HG03460 (cell line): Measurements from ENCODE around the gene POU2AF3.

Experiments
- ATAC-seq: cut with Tn5 transposase; IDR thresholded peaks from one replicate; pipeline ENCODE4 v1.9.1; 2021; ENCODE audit not compliant: unreplicated experiment

POU2AF3 gene

DNA sequence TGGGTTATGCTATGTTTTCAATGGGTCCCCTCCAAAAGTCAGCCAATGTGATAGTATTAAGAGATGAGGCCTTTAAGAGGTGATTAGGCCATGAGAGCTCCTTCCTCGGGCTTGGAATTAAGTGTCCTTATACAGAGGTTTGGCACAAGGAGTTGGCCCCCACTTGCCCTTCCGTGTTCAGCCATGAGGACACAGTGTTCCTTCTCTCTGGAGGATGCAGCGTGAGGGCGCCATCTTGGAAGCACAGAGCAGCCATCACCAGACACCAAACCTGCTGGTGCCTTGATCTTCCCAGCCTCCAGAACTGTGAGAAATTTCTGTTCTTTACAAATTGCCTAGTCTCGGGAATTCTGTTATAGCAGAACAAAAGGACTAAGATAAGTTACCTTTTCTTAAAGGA, 26.9 kb downstream of the POU2AF3 start:
- no peak for ATAC-seq

GRCh38 chr11:111326824-111327223, 28.5 kb downstream of the POU2AF3 start:
- ATAC-seq = no peak

DNA sequence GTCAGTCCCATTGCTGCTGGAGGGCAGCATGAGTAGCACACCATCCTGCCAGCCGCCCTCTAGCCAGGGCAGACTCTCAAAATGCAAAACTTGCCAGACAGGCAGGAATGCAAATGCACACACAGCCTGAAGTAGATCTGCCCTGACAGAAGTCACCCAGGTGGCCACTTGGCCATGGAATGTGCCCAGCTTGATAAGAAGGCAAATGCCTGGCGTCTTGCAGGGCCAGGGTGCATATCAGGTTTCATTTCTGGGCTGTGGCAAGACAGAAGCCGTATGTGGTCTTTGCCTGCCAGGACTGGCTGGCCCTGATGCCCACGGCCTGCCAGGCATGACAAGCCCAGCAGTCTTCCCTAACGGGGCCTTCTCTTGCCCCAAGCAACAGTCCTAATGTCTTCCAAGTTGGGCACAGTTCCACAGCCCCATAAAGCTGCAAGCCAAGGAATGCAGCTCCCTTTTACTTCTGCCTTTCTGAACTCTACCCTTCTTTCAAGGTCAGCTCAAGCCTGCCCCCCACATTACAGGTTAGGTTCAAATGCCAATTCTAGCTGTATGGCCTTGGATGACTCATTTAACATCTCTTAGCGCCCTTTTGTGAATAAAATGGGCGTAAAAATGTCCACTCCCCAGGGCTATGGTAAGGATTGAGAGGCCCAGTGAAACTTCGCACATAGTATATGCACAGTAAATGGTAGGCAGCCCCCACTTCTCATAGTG, 29.7 kb downstream of the POU2AF3 start:
- no peak for ATAC-seq

GRCh38 chr11:111329306-111330204, 31.2 kb downstream of the POU2AF3 start:
- ATAC-seq = no peak

DNA sequence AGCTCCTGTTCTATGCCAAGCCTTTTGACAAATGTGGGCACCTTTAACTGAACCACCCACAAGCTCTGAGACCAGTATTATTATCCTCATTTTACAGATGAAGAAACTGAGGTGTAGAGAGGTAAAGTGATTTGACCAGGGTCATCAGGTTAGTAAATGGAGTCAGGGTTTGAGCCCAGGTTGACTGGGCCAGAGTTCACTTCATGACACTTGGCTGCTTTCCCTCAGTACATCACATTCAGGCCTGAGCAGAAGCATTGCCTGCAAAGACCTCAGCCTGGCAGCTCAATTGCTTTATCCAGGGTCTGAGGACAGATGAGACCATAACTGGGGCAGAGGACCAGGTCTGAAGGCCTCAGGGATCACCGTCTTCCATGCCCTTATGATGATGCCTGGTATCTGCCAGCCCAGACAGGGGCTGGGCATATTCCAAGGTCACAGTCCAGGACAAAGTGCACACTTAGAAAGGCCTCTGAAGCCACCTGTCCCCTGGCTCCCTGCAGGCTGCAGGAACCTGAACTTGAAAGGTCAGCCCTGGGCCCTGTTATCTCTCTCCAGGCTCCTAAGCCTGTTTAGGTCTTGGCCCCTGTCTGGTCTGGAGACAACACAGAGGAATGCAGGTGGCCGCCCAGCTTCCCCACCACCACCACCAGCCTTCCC, 32.0 kb downstream of the POU2AF3 start:
- ATAC-seq = no peak

DNA sequence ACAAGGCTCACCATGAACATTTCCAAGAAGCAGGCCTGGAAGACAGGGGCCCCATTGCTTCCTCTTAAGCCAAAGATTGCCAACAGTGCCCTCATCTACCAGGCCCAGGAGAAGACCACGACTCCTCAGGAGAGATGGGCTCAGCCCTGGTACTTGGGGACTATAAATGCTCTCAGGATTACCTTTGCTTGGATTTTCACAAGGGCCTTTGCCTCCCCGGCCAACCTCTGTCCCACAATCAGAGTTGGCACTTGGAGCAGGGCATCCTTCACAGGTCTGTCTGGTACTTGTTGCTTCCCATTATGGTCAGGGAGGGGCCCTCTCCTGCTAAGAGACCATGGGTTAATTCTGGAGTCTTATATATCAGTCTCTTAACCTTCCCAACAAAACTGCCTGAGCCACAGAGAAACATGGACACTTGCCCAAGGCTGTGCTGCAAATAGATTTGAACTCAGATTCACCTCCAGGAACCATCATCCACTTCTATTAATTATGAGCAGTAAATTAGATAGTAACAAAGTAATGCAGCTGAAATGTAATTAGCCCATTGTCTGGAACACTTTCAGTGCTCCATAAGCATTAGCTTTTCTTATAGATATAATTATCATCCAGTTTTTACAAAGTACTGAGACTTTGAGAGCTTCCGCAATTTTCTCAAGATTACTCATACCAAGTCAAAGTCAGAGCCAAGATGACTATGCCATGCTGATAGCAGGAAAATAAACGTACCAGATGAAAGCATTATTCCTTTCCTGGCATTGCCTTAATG, 33.5 kb downstream of the POU2AF3 start:
- ATAC-seq = no peak

DNA sequence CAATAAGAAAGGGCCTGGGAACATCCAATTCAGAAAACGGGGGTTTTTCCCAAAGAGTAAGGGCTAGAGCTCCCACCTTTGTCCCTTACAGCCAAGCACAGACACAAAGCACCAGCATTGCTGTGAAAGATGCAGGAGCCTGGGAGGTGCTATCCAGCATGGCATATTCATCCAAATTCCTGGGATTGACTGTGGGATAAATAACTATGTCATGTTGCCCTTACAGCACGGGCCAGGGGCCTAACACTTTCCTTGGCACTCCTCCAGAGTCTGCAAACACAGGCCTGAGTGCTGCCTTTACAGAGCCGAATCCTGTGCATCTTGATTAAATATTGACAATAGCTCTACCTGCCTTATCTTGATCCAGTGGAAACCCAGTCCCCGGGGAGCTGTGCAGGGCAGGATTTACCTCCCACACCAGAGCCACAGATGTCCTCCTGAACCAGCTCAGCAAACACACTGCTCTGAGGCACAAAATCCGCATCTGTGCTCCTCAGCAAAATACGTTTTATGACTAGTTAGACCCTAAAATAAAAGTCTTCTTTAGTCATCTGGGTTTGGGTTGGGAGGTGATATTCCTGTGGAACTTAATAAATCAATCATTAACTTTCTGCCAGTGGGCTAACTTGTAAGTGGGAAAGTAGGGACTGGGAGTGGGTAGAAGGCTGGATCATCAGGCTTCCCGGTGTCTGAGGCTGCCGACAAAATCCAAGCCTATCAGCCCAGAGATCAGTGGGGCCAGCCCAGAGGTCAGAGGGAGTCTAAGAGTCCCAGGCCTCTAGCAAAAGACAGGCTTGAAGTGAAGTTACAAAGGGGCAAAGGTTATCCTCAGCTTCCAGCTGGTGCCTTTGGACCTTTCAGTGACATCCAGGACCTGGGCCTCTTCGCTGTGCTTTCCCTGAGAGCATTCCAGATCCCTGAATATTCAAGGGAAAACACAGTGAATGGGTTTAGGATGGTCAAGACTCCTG, 36.5 kb downstream of the POU2AF3 start:
- ATAC-seq = no peak

DNA sequence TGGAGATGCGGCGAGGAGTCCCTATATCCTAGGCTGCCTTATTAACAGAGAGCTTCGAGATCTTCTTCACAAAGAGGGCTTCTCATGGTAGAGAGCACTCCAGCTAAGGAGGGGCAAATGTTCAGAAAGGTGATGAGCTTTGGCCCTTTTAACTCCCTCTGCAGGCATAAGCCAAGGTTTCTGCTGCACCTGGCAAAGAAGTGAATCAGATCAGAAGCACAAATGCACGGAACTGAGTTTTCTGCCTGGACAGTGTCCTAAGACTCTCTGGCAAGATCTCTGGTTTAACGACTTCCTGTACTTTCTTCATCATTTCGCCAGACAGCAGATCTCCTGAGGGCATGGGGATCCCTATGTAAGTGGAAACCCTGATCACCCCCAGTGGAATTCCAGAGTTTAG, 37.2 kb downstream of the POU2AF3 start:
- ATAC-seq = no peak

GRCh38 chr11:111336062-111336461, 37.7 kb downstream of the POU2AF3 start:
- no peak for ATAC-seq

DNA sequence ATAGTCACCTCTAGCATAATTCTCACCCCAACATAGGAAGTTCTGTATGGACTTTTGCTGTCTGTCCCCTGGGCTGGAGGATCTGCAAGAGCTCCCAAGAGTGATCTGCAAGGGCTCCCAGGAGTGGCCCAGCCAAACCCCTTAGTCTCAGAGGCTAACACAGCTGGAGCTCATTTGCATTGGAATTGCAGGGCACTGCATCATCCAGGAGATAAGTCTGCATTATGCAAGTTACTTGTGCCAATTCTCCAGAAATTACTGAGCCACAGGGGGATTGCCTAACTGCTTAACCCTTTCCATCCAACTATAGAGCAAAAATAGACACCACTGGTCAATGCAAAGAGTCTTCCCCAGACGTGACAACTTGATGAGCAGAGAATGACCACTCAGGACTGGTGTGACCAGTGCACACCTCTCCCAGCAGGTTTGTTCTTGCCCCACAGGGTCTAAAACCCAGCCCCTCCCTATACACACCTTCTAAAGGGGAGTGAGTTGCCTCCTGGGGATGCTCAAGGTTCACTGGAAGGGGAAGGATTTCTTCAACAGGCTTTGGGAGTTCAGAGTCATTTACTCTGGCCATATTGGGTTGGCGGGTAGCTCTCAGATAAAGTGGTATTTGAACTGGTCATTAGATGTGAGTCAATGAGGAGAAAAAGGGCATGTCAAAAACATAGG, 38.4 kb downstream of the POU2AF3 start:
- no peak for ATAC-seq

DNA sequence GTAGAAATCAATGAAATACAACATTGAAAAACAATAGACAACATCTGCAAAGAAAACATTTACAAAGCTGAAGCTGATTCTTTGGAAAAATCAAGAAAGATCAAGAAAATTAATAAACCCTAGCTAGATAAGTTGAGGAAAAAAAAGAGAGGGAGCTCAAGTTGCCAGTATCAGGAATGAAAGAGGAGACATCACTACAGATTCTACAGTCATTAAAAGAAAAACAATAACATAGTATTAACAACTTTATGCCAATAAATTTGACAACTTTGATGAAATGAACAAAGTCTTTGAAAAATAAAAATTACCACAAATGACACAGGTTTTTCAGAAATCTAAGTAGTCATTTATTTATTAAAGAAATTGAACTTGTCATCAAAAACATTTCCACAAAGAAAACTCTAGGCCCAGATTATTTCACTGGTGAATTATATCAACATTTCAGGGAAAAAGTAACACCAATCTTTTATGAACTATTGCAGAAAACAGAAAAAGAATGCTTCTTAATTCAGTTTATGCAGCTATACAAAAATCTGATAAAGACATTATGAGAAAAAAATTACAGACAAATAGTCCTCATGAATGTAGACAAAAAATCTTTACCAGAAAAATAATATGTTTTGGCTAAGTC, 41.5 kb downstream of the POU2AF3 start:
- no peak for ATAC-seq

- ATAC-seq = no peak
Observed at GRCh38 chr11:111342329-111342728, 44.0 kb downstream of the POU2AF3 start.

GRCh38 chr11:111344032-111344431, 45.7 kb downstream of the POU2AF3 start:
- no peak for ATAC-seq

- no peak for ATAC-seq
Observed at GRCh38 chr11:111347002-111347722, 48.8 kb downstream of the POU2AF3 start.

GRCh38 chr11:111347723-111348115, 49.4 kb downstream of the POU2AF3 start:
- no peak for ATAC-seq

DNA sequence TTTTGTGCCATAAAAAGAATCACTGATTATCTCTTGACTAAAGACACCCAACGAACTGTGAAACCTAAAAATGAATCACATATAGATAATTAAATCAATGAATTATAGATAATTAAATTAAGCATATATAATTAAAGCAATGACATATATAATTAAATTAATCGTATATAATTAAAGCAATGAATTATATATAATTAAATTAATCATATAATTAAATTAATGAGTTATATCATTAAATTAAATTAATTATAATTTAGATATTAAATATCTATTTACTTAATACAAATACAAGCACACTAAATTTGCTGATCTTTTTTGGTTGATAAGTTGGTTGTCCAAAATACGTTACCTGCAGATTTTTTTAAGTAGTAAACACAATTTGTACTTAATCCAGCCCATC, 49.8 kb downstream of the POU2AF3 start:
- ATAC-seq = no peak

DNA sequence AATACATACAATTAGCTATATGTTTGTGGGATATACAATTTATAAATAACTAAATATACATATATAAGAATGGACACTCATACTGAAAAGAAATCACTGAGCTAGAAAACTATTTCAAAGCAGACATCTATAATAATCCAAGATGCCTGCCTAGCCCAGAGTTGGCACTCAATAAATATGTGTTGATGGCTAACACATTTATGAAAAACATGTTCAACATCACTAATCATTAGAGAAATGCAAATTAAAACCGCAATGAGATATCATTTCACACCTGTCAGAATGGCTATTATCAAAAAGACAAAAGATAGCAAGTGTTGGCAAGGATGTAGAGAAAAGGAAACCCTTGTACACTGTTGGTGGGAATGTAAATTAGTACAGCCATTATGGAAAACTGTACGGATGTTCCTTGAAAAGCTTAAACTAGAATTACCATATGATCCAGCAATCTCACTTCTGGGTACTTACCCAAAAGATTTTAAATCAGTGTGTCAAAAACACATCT, 50.9 kb downstream of the POU2AF3 start:
- no peak for ATAC-seq

DNA sequence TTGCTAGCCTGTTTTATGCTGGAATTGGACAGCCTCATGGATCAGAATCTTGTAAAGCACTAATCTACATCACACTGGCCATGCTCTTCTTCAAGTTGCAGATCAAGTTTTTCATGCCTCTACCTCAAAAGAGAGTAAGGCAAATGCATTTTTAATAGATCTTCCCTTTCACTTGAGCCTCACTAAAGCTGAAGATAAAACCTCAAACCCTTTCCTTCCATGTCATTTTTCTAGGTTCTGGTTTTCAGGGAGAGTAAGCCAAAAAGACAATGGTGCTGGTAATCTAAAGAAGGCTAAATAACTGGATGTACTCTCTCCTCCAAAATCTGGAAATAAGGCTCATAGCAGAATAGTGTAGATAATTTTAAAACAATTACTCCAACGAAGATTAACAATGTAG, 52.5 kb downstream of the POU2AF3 start:
- no peak for ATAC-seq
